ENCODE measurements around the gene SLAMF1.
"Not testable (repeated sequence)": the region's sequence is repeated elsewhere in the genome, so short reads cannot be mapped to it uniquely, and the experiment has no call there.

Gene SLAMF1

DNA sequence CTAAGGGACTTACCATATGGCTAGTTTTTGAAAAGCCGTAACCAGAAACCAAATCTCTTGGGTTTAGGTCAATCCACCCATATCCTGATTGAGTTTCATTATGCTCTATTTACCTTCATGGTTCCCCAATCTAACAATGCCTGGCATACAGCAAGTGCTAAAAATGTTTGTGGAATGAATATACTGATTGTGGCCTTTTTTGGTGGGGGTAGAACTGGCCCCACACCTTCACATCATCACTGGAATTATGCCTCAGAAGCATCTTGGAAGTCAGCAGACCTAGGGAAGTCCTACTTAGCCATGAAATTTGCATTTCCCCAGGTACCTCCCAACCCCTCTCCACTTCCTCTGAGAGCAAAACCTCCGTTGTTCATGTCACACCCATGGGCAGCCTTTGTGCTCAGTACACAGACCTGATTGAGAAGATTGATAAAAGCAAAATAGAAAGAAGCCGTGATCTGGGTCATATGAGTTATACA lies 17.8 kb upstream of the SLAMF1 start:
- DNase-seq, result no peak

DNA sequence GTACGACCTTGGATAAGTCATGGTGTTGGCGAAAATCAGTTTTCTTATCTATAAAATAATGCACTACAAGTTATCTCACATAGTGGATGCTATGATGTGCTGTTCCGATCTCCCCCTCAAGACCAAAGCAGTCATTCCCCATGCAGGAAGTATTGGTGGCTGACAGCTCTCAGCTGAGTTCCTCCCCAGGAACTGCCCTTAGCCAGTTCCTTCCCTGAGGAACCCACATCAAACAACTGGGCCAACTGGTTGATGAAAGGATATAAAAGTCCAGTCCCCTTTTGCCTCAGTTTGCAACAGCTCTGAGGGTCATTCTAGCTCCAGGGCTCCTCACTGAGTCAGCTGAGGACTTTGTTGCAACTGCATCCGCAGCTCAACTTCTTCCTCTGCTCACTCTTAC lies 16.1 kb upstream of the SLAMF1 start:
- DNase-seq, result no peak

DNA sequence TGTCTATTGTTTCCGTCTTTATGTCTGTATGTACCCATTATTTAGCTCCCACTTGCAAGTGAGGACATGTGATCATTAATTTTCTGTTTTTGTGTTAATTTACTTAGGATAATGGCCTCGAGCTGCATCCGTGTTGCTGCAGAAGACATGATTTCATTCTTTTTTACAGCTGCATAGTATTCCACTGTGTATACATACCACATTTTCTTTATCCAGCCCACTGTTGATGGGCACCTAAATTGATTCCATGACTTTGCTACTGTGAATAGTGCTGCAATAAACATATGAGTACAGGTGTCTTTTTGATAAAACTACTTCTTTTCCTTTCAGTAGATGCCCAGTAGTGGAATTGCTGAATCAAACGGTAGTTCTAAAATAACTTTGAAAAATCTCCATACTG lies 12.7 kb upstream of the SLAMF1 start:
- DNase-seq, result no peak

DNA sequence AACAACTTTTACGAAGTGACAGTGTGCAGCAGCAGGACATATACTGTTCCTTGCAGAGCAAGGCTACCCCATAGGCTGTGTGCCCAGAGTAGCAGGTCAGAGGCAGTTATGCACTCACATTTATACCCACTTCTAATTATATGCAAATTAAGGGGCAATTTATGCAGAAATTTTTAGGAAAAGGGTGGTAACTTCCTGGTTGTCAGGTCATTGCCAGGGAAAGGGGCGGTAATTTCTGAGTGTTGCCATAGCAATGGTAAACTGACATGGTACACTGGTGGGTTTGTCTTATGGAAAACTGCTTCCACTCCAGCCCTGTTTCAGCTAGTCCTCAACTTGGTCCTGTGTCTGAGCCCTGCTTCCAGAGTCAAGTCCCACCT lies 12.0 kb upstream of the SLAMF1 start:
- DNase-seq, result no peak

DNA sequence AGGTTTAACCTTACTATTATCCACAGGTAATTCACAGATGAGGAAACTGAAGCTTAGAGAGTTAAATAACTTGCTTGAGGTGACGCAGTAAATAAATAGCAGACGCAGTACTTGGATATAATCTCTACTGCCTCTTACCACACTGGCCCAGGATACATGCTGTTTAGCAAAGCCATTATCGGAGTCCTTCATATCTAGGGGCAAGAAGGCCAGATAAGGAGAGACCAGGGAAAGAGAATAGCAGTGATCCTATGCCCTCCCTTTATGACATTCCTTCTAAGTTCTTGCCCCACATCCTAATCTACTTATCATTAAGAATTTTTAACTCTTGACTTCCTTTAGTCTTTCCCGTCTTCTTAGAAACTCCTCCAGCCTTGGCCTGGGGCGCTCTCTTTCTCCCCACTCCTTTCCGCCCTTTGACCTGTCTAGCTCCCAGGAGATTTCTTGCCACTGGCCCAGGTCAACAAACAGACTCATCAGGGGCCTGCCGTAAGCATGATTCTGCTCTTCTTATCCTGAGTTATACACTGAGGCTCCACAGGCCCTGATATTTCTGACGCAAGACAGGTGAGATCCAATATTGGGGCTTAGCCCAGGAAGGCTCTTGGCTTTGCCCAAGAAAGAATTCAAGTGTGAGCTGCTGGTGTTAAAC lies 11.4 kb upstream of the SLAMF1 start:
- no peak for DNase-seq

DNA sequence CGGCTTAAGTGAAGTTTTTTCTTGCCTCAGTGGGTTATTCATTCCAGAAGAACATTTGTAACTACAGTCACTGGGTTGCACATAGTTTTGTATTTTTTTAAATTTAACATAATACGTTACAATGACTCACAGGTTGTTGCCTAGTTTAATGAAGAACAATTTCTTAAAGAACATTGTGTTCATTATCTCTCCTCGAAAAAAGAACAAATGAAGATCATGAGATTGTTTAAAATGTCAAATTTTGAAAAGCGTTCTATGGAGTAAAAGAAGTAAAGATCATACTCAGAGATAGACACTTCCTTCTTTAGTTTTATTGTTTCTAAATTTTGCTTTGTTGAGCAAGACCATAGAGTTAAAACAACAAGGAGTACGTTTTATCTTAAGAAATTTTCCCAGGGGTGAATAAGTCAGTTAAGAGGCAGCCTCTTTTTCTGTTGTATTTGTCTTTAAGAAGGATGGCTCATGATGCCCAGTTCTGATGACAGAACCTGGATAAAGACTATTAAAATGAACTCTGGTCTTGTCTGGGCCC lies 10.5 kb upstream of the SLAMF1 start:
- no peak for DNase-seq

DNA sequence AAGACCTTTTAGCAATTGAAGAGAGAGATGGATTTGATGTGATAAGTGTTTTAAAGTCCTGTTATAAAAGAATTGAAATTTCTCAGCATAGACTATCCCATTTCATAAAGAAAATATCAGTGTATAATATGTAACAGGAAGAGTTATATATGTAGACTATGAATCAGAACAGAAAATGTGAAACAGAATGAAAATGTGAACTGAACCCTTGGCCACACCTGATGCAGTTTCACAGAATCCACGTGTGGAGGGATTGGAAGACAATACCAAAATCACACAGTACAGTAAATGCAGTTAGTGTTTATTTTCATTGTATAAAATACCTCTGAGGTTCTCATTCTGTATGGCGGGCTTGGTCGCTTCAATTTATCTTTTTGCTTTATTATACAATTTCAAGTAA lies 9.9 kb upstream of the SLAMF1 start:
- DNase-seq, result no peak

DNA sequence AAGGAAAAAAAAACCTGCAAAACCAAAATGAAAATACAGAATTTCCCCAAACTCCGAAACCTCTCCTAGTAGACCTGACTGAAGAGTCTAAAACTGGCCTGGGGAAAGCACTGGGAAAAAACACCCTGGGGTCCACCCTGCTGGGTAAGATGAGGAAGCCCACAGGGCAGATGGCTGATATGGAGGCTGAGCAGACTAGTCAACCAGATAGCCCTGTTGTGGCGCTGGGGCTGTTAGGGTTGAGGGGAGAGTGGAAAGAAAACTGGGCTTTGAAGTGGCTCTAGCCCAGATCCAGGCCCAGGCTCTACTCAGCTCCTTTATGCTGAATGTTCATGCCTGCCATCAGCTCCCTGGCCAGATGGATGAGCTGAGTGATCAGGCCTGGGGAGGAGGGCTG lies 6.8 kb upstream of the SLAMF1 start:
- no peak for DNase-seq

DNA sequence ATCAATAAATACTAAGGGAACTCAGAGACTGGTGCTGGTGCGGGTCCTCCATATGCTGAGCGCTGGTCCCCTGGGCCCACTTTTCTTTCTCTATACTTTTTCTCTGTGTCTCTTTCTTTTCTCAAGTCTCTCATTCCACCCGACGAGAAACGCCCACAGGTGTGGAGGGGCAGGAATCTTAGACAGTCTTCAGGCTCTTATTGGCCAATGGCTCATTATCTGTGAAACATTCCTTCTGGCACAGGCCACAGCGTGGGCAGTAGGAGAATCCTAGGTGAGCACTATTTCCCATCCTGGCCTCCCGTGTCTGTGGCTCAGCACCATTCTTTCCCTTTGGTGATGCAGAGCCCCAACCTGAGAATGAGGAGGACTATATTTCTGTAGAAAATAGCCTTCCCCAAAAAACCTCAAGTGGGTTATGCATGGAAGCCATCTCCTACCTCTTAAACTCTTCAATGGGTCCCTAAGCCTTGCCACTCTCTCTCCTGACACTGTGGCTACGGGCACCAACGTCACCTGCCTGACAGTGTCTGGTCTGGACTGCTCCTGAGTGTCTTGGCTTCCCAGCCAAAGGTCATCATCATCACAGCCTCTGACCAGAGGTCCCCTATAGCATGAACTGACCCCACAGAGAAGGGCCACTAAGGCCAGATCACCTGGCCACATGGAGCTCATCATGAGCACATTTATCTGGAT lies 6.2 kb upstream of the SLAMF1 start:
- no peak for DNase-seq

DNA sequence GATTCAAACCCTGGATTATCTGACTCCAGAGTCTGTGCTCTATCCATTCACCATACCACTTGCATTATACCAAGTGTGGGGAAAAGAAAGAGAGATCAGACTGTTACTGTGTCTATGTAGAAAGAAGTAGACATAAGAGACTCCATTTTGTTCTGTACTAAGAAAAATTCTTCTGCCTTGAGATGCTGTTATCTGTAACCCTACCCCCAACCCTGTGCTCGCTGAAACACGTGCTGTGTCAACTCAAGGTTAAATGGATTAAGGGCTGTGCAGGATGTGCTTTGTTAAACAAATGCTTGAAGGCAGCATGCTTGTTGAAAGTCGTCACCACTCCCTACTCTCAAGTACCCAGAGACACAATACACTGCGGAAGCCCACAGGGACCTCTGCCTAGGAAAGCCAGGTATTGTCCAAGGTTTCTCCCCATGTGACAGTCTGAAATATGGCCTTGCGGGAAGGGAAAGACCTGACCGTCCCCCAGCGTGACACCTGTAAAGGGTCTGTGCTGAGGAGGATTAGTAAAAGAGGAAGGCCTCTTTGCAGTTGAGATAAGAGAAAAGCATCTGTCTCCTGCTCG lies 5.3 kb upstream of the SLAMF1 start:
- not testable (repeated sequence) for DNase-seq

DNA sequence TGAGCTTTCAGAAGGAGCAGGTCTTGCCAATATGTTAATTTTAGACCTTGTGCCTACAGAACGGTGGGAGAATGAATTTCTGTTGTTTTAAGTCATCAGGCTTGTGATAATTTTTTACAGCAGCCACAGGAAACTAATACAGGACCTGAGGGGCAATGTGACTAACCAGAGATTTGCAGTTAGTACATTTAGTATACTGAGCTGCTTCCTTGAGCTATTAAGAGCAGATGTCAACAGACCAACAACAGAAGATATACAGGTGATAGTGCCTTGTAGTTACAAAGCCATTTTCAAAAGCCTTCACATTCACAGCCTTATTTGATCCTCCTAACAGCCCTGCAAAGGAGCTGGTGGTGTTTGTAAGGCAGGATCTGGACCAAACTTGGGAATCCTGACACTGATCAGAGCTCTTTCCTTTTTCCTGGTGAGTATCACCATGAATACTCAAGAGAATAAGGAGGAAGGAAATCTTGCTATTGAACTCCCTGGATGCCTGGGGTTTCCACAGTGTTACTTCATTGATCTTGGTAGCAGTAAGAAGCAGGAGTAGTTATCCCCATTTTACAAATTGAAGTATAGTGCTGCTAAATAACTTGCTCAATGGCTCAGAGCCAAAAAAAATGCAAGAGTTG lies 4.7 kb upstream of the SLAMF1 start:
- DNase-seq, result no peak

DNA sequence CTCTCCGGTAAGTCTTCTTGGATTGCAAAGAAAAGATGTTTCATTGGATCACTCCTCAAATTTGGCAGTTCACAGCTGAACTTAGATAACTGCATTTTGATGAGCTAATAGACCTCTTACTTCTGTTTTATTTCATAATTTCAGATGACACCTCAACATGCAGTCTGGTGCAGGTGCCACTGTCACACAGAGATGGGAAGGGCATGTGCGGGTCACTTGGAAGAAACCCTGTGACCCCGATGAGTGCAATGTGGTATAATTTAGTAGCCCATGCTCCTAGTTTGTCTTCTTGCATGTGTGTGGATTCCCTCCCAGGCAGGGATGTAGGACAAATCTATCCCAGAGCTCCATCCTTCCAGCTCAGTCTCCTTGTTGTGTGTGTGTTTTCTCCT lies 481 bp upstream of the SLAMF1 start:
- DNase-seq, result no peak

DNA sequence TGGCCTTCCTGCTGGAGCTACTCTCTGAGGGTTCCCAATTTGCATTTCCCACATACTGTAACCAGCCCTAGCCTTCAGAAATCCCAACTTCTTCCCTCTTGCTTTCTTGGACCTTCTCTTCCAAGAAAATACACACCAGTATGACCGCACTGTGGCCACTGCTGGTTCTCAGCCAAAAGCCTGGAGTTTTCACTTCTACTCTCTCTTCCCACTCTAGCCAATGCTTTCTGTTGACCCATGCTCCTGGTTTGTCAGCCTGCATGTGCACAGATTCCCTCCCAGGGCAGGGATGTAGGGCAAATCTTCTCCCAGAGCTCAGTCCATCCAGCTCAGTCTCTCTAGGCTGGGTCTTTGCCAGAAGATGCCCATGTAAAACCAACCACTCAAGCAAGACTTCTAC lies 664 bp downstream of the SLAMF1 start:
- no peak for DNase-seq

DNA sequence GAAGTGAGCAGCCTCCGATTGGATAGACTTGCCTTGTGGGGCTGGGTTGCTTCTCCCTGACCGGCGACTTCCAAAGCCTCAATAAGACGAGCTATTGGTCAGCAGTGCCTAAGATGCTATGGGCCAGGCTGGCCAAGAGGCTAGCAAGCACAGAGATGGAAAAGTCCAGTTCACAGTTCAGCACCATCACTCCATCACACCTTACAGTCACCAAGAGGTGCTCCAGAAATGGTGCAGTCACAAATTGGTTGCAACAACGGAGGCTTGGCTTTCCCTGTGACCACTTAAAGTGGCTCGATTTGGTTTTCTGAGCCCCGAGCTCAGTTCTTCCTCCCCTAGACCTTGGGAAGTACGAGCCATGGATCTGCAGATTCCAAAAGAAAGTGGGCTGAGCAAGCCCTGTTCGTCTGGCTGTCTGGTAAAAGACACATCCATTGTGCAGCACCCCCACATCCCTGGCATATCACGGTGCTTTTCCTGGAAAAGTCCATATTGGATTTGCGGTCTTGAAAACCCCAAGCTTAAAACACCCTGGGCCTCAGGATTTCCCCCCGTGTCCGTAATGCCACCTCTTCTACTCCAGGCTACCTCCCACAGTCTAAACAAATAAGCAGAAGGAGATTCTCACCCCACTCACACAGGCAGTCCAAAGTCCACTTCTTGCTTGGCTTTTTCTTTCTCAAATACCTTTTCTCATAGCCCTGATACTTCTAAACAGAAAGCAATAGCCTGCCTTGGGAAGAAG lies 1.3 kb downstream of the SLAMF1 start:
- no peak for DNase-seq

DNA sequence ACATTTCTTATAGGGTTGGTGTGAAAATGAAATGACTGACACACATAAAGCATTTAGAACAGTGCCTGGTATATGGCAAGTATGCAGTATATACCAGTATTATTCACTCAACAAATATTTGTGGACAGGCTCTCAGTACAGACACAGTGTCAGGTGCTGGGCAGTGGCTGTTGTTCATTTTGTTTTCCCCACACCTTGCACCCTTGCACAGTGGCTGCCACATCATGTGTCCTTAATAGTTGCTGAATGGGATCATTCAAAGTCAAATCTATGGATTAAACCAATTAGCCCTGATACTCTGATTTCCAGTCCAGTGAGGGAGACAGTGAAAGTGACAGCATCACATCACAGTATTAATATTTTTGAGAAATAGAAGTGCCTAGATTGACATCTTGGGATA lies 2.4 kb downstream of the SLAMF1 start:
- DNase-seq, result no peak

DNA sequence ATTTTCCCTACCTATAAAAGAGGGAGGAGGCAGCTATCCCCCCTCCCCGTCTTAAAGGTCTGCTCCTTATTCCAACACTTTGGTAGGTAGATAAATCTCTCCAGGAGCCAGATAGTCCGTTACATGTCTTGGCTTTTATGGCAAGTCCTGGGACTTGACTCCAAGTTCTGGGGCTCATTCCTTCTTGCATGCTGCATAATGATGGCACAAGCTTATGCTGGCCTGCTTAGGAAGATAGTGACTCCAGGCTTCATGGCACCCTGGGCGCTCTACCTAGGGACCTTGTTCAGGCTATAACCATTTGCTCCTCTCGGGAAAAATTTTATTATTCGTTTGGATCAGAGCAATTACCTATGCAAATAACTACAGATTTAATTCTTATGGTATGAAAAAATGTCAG lies 3.7 kb downstream of the SLAMF1 start:
- no peak for DNase-seq

DNA sequence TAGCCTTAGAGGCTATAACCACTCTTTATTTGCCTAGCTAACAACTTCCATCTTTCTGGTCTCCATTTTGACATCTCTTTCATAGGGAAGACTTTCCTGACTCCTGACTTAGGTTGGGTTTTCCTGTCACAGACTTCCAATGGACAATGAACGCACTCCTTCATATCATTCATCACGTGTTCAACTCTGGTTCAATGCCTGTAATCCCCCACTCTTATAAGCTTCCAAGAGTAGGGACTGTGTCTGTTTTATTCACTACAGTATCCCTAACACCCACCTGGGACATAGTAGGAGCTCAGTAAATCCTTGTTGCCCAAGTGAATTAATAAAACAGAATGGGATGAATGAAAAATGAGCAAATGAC lies 4.6 kb downstream of the SLAMF1 start:
- DNase-seq, result no peak

DNA sequence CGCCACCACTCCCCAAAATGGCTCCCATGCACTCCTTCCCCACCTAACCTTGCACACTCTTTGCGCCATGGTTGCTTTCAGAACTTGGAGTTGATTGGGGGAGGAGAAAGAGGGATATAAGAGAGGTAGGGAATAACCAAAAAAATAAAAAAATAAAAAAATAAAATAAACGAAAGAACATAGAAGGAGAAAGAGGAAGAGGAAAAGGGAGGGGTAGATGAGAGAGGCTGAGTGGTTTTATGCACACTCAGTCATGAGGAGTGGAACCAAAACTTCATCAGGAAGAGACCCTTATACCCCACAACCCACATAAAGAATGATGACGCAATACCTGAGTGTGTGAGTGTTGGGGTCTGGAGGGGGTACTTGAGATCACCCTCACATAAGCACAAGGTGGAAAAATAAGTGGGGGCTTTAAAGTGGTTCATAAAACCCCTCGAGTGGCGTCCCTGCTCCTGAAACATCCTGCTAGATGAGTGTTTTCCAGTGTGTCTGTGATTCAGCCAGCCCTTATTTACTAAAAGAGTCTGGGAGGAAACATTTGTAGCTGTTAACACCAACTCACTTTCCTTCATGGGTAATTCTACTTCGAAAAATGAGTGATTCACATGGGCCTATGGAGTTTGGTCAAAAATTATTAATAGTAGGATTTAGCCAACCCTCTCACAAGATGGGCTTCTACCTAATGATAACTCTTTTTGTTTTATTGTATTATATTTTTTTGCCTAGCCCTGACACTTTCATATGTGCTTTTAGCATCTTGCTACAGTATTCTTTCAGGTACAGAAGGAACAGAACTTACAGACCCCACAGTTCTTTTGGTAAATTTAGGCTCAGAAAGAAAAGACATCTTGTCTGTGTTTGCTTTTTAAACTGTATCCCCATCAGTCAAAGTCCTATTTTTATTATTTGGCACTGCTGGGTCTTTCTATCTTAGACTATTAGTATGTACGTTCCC lies 5.2 kb downstream of the SLAMF1 start:
- no peak for DNase-seq

DNA sequence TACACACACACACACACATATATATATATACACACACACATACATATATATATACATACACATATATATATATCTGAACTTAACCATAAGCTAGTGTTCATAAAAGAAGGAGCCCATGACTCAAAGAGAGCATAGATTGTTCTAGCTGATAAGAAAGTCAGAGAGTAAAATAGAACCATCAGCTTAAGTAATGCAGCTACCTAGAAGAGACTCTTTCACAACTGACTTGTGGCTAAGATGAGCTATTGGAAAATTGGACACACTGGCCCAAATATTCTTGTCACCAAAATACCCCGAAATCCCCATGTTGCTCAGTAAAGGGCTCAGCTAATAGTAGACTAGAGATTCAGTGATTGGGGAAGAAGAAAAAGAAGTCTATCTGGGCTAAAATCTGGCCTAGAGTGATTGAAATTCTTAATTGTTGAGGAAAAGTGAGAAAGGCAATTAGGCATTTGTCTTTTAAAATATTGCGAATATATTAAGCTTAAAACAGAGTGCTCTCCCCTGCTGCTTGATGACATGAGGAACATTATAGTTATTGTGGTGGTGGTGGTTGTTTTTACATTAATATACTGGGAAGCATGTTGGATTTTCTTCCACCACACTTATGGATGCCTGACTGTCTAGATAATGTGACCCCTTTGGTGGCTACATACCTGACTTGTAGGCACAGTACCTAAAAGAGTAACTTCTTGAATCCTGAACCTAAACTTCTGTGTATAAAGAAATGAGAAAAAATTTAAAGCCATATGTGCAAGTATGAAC lies 6.3 kb downstream of the SLAMF1 start:
- DNase-seq, result no peak

DNA sequence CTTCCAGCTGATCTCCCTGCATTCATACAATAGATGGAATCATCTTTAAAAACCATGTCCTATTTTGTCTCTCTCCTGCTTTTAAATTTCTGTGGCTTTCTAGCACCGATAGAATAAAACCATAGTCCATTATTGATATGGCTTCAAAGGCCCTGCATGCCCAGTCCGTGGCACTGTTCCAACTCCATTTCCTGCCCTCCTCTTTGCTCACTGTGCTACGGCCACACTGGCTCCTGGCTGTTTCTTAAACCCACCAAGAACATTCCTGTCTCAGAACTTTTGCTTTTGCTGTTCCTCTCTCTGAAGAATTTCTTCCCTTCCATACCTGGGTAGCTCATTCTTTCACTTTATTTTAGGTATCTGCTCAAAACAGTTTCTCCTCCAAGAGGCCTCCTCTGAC lies 7.2 kb downstream of the SLAMF1 start:
- no peak for DNase-seq

DNA sequence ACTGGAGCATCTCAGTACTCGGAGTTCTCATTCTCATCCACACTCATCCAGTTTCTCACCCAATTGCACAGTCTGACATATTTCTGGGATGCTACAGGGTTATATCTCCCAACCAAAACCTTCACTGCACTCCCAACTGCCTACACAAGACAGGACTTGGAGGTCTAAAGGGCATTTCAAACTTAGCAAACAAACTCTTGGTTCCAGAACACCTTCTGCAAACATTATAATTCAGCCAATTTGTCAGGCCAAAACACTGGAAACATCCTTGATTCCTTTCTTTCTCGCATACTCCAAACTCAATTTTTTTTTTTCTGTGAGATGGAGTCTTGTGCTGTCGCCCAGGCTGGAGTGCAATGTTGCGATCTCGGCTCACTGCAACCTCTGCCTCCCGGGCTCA lies 7.9 kb downstream of the SLAMF1 start:
- DNase-seq, result no peak

Measured in NCI-H1436 treated with DMSO at 0.1 percent for 48 hours (cell line).